WTC11 (cell line): ENCODE results near the gene GRIP2. TPM values are rescaled to one million over a fixed set of nuclear protein-coding genes. Genes with fewer than 3 reads are reported as not detected.

Experiments used
- ATAC-seq: fragments of 200-7000 bp; cut with Tn5 transposase; 2 replicates; pipeline ENCODE4 v1.10.0; 2021; ENCODE audit warnings: mild to moderate bottlenecking, moderate library complexity
- CTCF ChIA-PET: fragments of 300-600 bp; sonication (Branson Sonifier 250); formaldehyde crosslinking; loops from one replicate; lab custom pipeline; 2021; ENCODE audit warnings: antibody characterized with exemption; lab: Charles Lee
- POLR2A ChIA-PET: fragments of 350-600 bp; sonication (Branson Sonifier 250); formaldehyde crosslinking; loops from one replicate; lab custom pipeline; 2021; ENCODE audit warnings: antibody characterized with exemption; lab: Charles Lee
- DNase-seq: peaks from one replicate; pipeline ENCODE4 v3.0.0; 2021; ENCODE audit warnings: low spot score
- H3K27ac Mint-ChIP-seq: 2 replicates; pipeline ENCODE4 v1.8.0; 2021; ENCODE audit warnings: mixed read lengths
- H3K27me3 Mint-ChIP-seq: 2 replicates; pipeline ENCODE4 v1.8.0; 2021; ENCODE audit warnings: low read depth, mild to moderate bottlenecking, moderate library complexity, mixed read lengths
- H3K36me3 Mint-ChIP-seq: 2 replicates; pipeline ENCODE4 v1.8.0; 2021; ENCODE audit warnings: mixed read lengths
- H3K4me1 Mint-ChIP-seq: 2 replicates; pipeline ENCODE4 v1.8.0; 2022; ENCODE audit warnings: mixed read lengths
- H3K4me3 Mint-ChIP-seq: 2 replicates; pipeline ENCODE4 v1.8.0; 2021; ENCODE audit warnings: mild to moderate bottlenecking, moderate library complexity, mixed read lengths
- H3K9me3 Mint-ChIP-seq: 2 replicates; pipeline ENCODE4 v1.8.0; 2021; ENCODE audit warnings: mixed read lengths
- ESRRA ChIP-seq: sonication (generic); formaldehyde crosslinking; IDR thresholded peaks from 2 replicates; pipeline ENCODE4 v1.8.1; 2022; ENCODE audit warnings: mild to moderate bottlenecking, missing genetic modification reagents, borderline replicate concordance
- FOXP1 ChIP-seq: sonication (generic); formaldehyde crosslinking; IDR thresholded peaks from 2 replicates; pipeline ENCODE4 v1.8.0; 2022; ENCODE audit warnings: missing genetic modification reagents, mild to moderate bottlenecking, moderate library complexity, borderline replicate concordance
- GABPB1 ChIP-seq: sonication (generic); formaldehyde crosslinking; IDR thresholded peaks from 2 replicates; pipeline ENCODE4 v1.8.1; 2023; ENCODE audit warnings: mild to moderate bottlenecking, missing genetic modification reagents
- MLX ChIP-seq: sonication (generic); formaldehyde crosslinking; IDR thresholded peaks from 2 replicates; pipeline ENCODE4 v1.8.1; 2023; ENCODE audit warnings: mild to moderate bottlenecking, missing genetic modification reagents, moderate library complexity
- PRDM15 ChIP-seq: sonication (generic); formaldehyde crosslinking; IDR thresholded peaks from 2 replicates; pipeline ENCODE4 v1.8.0; 2022; ENCODE audit warnings: missing genetic modification reagents
- RORB ChIP-seq: fragments of 250-450 bp; sonication (Bioruptor Pico); IDR thresholded peaks from 2 replicates; pipeline ENCODE4 v1.9.0; 2021; ENCODE audit warnings: mild to moderate bottlenecking
- SP1 ChIP-seq: sonication (generic); formaldehyde crosslinking; conservative IDR thresholded peaks from 2 replicates; pipeline ENCODE4 v1.8.1; 2022; ENCODE audit warnings: missing genetic modification reagents
- TEAD4 ChIP-seq: sonication (generic); formaldehyde crosslinking; IDR thresholded peaks from 2 replicates; pipeline ENCODE4 v1.8.0; 2022; ENCODE audit warnings: mild to moderate bottlenecking, missing genetic modification reagents
- TP53 ChIP-seq: sonication (generic); formaldehyde crosslinking; IDR thresholded peaks from 2 replicates; pipeline ENCODE4 v1.8.1; 2023; ENCODE audit warnings: mild to moderate bottlenecking, missing genetic modification reagents
- ZNF263 ChIP-seq: sonication (generic); formaldehyde crosslinking; IDR thresholded peaks from 2 replicates; pipeline ENCODE4 v1.8.1; 2022; ENCODE audit warnings: low read depth, mild to moderate bottlenecking, moderate library complexity, missing genetic modification reagents
- ZNF416 ChIP-seq: fragments of 250-450 bp; sonication (Bioruptor Pico); IDR thresholded peaks from 2 replicates; pipeline ENCODE4 v1.9.0; 2021; ENCODE audit warnings: mild to moderate bottlenecking, inconsistent platforms
- ZNF512 ChIP-seq: sonication (generic); formaldehyde crosslinking; IDR thresholded peaks from 2 replicates; pipeline ENCODE4 v1.8.1; 2022; ENCODE audit warnings: missing genetic modification reagents, borderline replicate concordance
- total RNA-seq: library from RNA; stranded (reverse); gene quantifications from 3 replicates; pipeline ENCODE4 v1.2.3, GENCODE V29; 2021
- TF ChIP-seq, protein P1 (sequence below): fragments of 250-450 bp; sonication (Bioruptor Pico); IDR thresholded peaks from 2 replicates; pipeline ENCODE4 v2.1.2; 2022; ENCODE audit warnings: mild to moderate bottlenecking, moderate library complexity
- TF ChIP-seq, protein P2 (sequence below): fragments of 250-450 bp; sonication (Bioruptor Pico); IDR thresholded peaks from 2 replicates; pipeline ENCODE4 v1.9.0; 2021; ENCODE audit warnings: mild to moderate bottlenecking

The GRIP2 gene
- total RNA-seq, 1 experiment from 2014 or later = 12.0 TPM

DNA sequence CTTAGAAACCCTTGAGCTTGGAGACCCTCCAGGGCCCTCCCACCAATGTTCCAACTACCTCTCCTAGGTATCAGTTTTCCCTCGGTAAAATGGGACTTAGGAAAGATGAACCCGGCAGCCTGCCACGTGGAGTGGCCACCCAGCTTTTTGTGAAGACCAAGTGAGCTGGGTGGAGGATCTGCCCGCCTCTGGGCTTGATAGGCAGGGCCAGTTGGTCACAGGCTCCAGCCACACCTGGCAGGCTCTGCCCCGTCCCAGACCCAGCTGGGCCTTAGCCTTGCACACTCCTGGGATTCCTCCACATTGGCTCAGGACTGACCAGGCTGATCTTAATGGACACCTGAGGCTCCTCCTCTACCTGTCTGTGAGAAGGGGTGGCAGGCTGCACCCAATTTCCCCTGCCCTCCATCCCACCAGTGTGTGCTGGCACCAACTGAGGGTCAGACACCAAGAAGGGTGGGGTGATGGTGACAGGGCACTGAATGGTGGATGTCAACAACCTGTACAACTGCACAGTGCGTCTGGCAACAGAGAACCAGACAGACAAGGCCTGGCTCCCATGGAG, 761 bp upstream of the GRIP2 start:
- peaks cover 8% of the 10 kb centered on the region for H3K4me1 Mint-ChIP-seq
- TF ChIP-seq, protein P1, sequence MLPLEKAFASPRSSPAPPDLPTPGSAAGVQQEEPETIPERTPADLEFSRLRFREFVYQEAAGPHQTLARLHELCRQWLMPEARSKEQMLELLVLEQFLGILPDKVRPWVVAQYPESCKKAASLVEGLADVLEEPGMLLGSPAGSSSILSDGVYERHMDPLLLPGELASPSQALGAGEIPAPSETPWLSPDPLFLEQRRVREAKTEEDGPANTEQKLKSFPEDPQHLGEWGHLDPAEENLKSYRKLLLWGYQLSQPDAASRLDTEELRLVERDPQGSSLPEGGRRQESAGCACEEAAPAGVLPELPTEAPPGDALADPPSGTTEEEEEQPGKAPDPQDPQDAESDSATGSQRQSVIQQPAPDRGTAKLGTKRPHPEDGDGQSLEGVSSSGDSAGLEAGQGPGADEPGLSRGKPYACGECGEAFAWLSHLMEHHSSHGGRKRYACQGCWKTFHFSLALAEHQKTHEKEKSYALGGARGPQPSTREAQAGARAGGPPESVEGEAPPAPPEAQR (CRISPR knock-in tag) = no peak
- 0 out of 2 replicates have a peak, but pooled peaks have one; percentile 17 for TF ChIP-seq PRDM15
- TF ChIP-seq, all 79 proteins: peak for 1
- Mint-ChIP-seq H3K9me3 (no peaks in the 10 kb centered on the region), H3K27ac (no peak overlapping the region), H3K27me3 (no peaks in the 10 kb centered on the region; the same call in 1 of the 2 replicates), H3K4me3 (no peak overlapping the region), H3K36me3 (no peaks in the 10 kb centered on the region)
- ChIA-PET POLR2A (no interaction called here), CTCF (interaction anchor here (1.4 to 3.9 kb wide), 2 partner anchors 8 to 32 kb away, joined by 11 to 37 read pairs; no protein-coding TSS in a partner anchor)
- ATAC-seq (no peak), DNase-seq (no peak)

DNA sequence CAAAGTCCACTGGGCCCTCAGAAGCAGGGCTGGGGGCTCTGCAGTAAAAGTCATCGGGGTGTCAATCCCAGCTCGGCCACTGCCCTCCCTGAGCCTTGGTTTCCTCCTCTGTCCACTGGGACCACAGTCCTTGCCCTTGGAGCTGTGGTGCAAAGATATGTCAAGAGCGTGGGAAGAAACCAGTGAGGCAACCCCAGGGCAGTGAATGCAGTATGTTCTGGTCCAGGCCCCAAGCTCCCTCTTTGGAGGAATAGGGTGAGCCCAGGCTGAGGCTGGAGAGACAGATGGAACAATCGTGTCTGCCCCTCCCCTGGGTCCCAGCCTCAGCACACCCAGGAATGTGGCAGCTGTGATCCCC, 779 bp downstream of the GRIP2 start:
- no peaks in the 10 kb centered on the region for H3K9me3 Mint-ChIP-seq
- DNase-seq = no peak
- TF ChIP-seq SP1 = no peak
- no peak for TF ChIP-seq ZNF512 (CRISPR knock-in tag)
- no peak for TF ChIP-seq TEAD4 (CRISPR knock-in tag)
- TF ChIP-seq TP53 (CRISPR knock-in tag) = no peak
- TF ChIP-seq, protein P2, sequence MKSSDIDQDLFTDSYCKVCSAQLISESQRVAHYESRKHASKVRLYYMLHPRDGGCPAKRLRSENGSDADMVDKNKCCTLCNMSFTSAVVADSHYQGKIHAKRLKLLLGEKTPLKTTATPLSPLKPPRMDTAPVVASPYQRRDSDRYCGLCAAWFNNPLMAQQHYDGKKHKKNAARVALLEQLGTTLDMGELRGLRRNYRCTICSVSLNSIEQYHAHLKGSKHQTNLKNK (CRISPR knock-in tag) = no peak
- no peak for TF ChIP-seq ZNF263 (CRISPR knock-in tag)
- TF ChIP-seq ESRRA (CRISPR knock-in tag) = no peak
- no peak for TF ChIP-seq ZNF416 (CRISPR knock-in tag)
- no peak for TF ChIP-seq MLX (CRISPR knock-in tag)
- TF ChIP-seq RORB (CRISPR knock-in tag) = no peak
- no peak for TF ChIP-seq GABPB1 (CRISPR knock-in tag)
- no peak for TF ChIP-seq FOXP1 (CRISPR knock-in tag)
- TF ChIP-seq, all 79 proteins: peak for 0
- CTCF ChIA-PET = interaction anchor here (3.9 kb wide), 1 partner anchor 9 kb away, joined by 37 read pairs; no protein-coding TSS in a partner anchor
- POLR2A ChIA-PET = no interaction called here
- Mint-ChIP-seq H3K4me3 (no peak overlapping the region), H3K27ac (no peak overlapping the region), H3K36me3 (no peaks in the 10 kb centered on the region), H3K27me3 (no peaks in the 10 kb centered on the region; the same call in 1 of the 2 replicates), H3K4me1 (peaks cover 23% of the 10 kb centered on the region)
- no peak for ATAC-seq
